GM21825 (cell line): Measurements from ENCODE around the gene CTCF.
"Not testable (repeated sequence)": the region's sequence is repeated elsewhere in the genome, so short reads cannot be mapped to it uniquely, and the experiment has no call there.

Experiments used
- ATAC-seq: cut with Tn5 transposase; IDR thresholded peaks from one replicate; pipeline ENCODE4 v1.9.1; 2021; ENCODE audit warnings: mild to moderate bottlenecking, moderate library complexity; ENCODE audit not compliant: unreplicated experiment

The CTCF gene

DNA sequence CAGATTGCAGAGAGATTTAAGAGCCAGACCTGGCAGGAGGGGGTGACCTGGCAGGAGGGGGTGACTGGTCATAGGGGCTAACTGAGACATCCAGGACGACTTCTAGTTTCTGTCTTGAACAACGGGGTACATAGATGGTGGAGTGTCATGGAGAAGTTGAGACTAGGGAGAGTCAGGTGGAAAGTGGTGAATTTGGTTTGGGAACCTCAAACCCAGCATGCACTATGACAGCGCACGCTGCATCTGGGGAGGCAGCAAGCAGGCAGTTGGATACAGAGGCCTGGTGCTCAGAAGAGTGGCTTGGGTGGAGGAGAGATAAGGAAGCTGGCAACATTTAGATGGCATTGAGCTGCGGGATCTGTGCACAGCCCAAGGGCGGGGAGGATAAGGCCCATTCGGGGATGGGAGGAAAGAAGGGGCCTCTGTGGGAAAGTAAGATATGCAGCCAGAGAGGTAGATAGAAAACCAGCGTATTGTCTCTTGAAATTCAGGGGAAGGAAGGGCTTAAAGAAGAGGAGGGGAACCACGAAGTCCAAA lies 29.2 kb upstream of the CTCF start:
- no peak for ATAC-seq

DNA sequence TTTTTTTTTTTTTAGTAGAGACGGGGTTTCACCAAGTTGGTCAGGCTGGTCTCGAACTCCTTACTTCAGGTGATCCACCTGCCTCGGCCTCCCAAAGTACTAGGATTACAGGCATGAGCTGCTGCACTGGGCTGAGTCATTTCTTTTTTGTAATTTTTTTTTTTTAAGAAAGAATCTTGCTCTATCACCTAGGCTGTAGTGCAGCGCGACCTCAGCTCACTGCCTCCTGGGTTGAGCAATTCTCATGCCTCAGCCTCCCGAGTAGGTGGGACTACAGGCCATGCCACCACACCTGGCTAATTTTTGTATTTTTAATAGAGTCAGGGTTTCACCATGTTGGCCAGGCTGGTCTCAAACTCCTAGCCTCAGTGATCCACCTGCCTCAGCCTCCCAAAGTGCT lies 28.3 kb upstream of the CTCF start:
- not testable (repeated sequence) for ATAC-seq

DNA sequence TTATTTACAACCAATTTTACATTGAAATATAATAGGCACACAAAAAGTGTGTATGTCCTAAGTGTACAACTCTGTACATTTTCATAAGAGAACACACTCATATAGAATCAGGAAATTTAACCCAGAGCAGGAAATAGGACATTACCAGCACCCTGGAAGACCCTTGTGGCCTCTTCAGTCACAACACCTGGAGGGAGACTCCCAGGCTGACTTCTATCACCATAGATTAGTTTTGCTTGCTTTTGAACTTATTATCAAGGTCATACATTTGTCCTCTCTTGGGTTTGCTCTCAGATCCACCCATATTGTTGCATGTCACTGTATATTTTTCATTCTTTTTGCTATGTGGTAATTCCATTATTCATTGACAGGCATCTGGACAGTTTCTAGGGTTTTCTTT lies 27.9 kb upstream of the CTCF start:
- ATAC-seq: no peak

DNA sequence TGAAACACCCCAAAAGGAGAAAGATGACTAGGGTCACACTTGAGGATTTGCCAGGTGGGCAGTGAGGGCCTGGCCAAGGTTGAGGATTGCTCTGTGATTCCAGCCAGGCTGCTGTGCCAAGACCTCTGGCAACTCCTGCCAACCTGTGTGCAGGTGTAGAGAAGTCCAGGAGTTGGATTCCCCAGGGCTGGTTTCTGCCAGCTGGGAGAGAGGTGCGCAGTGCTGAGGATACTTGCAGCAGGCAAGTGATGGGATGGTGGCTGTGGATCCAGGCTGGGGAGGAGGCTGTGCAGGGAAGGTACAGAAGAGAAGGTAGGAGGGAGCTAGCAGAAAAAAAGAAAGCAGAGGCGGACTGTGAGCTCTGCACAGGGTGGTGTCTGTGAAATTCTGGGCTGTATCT lies 27.1 kb upstream of the CTCF start:
- no peak for ATAC-seq

- ATAC-seq: peak; percentile 31
Observed at GRCh38 chr16:67537270-67537635, 25.1 kb upstream of the CTCF start.

- ATAC-seq: peak; percentile 38
Observed at GRCh38 chr16:67537636-67538591, 24.4 kb upstream of the CTCF start.

- no peak for ATAC-seq
Observed at GRCh38 chr16:67538666-67539101, 23.6 kb upstream of the CTCF start.

DNA sequence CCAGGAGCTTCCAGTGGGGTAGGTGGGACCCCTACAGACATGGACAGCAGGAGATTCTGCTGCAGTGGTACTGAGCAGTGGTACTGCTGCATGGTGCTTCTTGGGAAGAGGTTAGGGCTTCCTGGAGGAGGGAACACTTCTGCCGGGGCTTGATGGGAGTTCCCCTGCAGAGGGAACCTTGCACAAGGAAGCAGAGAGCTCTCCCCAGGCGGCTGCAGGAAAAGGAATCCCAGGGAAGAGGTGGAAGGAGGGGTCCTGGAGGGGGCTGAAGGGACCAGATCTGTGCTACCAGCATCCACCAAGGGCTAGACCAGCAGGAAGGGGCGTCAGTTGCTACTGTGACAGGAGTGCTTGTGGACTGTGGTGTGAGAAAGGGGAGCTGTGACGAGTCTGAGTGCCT lies 23.1 kb upstream of the CTCF start:
- ATAC-seq: no peak

- no peak for ATAC-seq
Observed at GRCh38 chr16:67539691-67540635, 22.4 kb upstream of the CTCF start.

DNA sequence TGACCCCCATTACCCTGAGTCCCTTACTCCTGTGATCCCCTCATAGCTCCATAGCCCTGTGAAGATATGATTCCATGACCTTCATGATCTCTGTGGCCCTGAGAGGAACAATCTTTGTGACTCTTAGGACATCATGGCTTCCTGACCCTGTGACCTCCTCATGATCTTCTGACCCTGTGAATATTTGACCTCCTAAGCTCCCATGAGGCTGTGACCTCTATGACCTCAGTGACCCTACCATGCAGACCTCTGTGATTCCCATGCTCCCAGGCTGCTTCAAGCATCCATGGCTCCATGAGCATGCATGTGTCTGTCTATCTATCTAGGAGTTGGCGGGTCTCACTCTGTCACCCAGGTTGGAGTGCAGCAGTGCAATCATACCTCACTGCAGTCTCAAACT lies 21.6 kb upstream of the CTCF start:
- ATAC-seq: no peak

DNA sequence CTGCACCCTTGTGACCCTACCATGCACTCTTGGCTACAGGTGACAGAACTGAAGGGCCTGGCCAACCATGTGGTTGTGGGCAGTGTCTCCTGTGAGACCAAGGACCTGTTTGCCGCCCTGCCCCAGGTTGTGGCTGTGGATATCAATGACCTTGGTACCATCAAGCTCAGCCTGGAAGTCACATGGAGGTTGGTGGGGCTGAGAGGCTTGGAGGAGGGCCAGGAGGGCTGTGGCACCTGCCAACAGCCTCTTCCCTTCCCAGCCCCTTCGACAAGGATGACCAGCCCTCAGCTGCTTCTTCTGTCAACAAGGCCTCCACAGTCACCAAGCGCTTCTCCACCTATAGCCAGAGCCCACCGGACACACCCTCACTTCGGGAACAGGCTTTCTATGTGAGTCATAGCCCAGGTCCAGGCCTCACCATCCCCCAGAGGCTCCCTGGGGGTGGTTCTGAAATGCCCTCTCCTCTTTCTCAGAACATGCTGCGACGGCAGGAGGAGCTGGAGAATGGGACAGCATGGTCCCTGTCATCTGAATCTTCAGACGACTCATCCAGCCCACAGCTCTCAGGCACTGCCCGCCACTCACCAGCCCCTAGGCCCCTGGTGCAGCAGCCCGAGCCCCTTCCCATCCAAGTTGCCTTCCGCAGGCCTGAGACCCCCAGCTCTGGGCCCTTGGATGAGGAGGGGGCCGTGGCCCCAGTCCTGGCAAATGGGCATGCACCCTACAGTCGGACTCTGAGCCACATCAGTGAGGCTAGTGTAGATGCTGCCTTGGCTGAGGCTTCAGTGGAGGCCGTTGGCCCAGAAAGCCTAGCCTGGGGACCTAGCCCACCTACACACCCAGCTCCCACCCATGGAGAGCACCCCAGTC lies 20.7 kb upstream of the CTCF start:
- no peak for ATAC-seq

DNA sequence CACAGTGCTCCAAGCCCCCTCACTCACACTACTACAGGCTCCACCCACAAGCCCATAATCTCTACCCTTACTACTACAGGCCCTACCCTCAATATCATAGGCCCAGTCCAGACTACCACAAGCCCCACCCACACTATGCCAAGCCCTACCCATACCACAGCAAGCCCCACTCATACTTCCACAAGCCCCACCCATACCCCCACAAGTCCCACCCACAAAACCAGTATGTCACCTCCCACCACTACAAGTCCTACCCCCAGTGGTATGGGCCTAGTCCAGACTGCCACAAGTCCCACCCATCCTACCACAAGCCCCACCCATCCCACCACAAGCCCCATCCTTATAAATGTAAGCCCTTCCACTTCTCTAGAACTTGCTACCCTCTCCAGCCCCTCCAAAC lies 19.9 kb upstream of the CTCF start:
- ATAC-seq: no peak

- no peak for ATAC-seq
Observed at GRCh38 chr16:67543036-67543435, 19.3 kb upstream of the CTCF start.

GRCh38 chr16:67543582-67543981 lies 18.7 kb upstream of the CTCF start:
- ATAC-seq: no peak

GRCh38 chr16:67544329-67544841 lies 17.9 kb upstream of the CTCF start:
- ATAC-seq: no peak

- no peak for ATAC-seq
Observed at GRCh38 chr16:67544844-67545664, 17.3 kb upstream of the CTCF start.

DNA sequence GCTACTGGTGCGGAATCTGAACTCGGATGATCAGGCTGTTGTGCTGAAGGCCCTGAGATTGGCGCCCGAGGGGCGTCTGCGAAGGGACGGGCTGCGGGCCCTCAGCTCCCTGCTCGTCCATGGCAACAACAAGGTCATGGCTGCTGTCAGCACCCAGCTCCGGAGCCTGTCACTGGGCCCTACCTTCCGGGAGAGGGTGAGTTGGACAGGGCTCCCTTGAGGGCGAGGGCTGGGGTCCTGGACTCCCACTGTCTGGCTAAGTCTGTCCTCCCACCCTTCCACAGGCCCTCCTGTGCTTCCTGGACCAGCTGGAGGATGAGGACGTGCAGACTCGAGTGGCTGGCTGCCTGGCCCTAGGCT lies 16.7 kb upstream of the CTCF start:
- ATAC-seq: no peak

- no peak for ATAC-seq
Observed at GRCh38 chr16:67546091-67546501, 16.2 kb upstream of the CTCF start.

GRCh38 chr16:67546761-67547422 lies 15.4 kb upstream of the CTCF start:
- ATAC-seq: no peak
